ENCODE data around the gene PEF1. TPM values are rescaled to one million over a fixed set of nuclear protein-coding genes. Genes with fewer than 3 reads are reported as not detected.

Gene PEF1
- total RNA-seq, 2 experiments from 2014 or later: 63.2 to 64.7 TPM

DNA sequence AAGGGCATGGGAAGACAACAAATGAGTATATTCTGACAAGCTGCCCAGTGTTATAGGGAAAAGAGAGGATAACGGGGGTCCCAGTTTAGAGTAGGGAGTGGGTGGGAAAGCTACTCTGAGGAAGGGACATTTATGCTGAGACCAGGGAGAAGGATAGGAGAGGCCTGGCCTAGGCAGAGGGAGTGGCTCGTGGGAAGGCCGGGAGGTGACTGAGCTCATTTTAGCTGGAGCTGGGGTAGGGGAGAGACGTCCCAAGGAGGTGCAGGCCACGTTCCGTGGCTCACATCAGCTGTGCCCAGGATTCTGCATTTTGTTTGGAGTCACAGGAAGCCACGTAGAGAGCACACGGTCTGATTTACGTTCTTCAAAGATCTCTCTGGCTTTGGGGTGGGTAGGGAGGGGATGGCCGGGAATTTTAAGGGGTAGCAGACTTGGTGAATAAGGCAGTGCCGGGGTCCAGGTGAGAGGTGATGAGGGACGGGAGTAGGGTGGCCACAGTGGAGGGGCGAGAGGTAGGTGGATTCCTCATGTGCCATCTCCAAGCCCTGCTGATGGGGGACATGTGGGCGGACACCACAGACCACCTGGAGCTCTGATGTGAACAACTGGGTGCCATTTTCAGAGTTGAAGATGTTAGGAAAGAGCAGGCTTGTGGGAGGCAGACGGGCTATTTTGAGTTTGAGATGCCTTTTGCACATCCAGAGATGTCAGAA, 63.6 kb downstream of the PEF1 start:
- CTCF ChIA-PET: interaction anchor here (0.6 kb wide), 1 partner anchor 57 kb away, joined by 3 read pairs; no protein-coding TSS in a partner anchor
- POLR2A ChIA-PET: no interaction called here

DNA sequence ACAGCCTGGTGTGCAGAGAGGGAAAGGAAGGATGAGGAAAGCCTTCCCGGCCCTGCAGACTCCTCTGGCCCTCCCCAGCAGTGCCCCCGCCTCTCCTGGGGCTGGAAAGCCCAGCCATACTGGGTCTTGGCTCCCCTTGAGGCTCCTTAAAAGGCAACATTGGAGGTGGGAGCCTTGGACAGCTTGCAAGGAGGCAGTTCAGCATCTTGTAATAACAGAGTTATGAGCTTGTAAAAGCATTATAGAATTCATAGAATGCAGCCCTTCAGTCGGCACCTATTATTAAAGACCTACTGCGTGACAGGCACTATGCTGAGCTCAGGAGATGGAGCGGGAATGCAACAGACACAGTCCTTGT, 64.2 kb downstream of the PEF1 start:
- ChIA-PET CTCF (no interaction called here), POLR2A (no interaction called here)

Other genes with a start within 250 kb of the PEF1 start
- under 1 TPM in 1 of 2 experiments, not detected in 1; 0.29 TPM for gene SERINC2, start 231.7 kb downstream of the PEF1 start, total RNA-seq
- not detected for gene TINAGL1, start 68.4 kb downstream of the PEF1 start, total RNA-seq
- gene HCRTR1, start 27.2 kb downstream of the PEF1 start, total RNA-seq: not detected
- gene COL16A1, start 59.1 kb upstream of the PEF1 start, total RNA-seq: not detected
- gene ADGRB2, start 119.5 kb upstream of the PEF1 start, total RNA-seq: under 1 TPM; 0.13 to 0.32 TPM
- gene SPOCD1, start 171.1 kb upstream of the PEF1 start, total RNA-seq: not detected